DOHH2 (cell line): ENCODE data around the gene TNFAIP6.
"Not testable (repeated sequence)": the region's sequence is repeated elsewhere in the genome, so short reads cannot be mapped to it uniquely, and the experiment has no call there.

Experiments used
- H3F3A ChIP-seq: fragments of 200-600 bp; sonication (generic), shearing (Covaris generic); 2 replicates; pipeline ENCODE4 v1.6.0; 2016; ENCODE audit warnings: antibody characterized with exemption, mild to moderate bottlenecking; ENCODE audit not compliant: control insufficient read depth, insufficient read depth
- H3K27ac ChIP-seq: fragments of 200-600 bp; sonication (generic); 2 replicates; pipeline ENCODE4 v1.5.1; 2014; ENCODE audit warnings: low read depth, mild to moderate bottlenecking, low read length, moderate library complexity
- H3K27me3 ChIP-seq: fragments of 200-600 bp; sonication (generic); 2 replicates; pipeline ENCODE4 v1.6.1; 2014; ENCODE audit warnings: mild to moderate bottlenecking, low read length, mixed read lengths; ENCODE audit not compliant: control insufficient read depth
- H3K36me3 ChIP-seq: fragments of 200-600 bp; sonication (generic); 2 replicates; pipeline ENCODE4 v1.6.1; 2014; ENCODE audit warnings: mild to moderate bottlenecking, low read length, moderate library complexity, mixed read lengths; ENCODE audit not compliant: control insufficient read depth
- H3K4me1 ChIP-seq: fragments of 200-600 bp; sonication (generic); 2 replicates; pipeline ENCODE4 v1.6.1; 2014; ENCODE audit warnings: mild to moderate bottlenecking, low read length, mixed read lengths; ENCODE audit not compliant: control insufficient read depth
- H3K4me2 ChIP-seq: fragments of 200-600 bp; sonication (generic); 2 replicates; pipeline ENCODE4 v1.6.0; 2014; ENCODE audit warnings: mild to moderate bottlenecking, low read length, moderate library complexity
- H3K4me3 ChIP-seq: fragments of 200-600 bp; sonication (generic); 2 replicates; pipeline ENCODE4 v1.5.1; 2014; ENCODE audit warnings: mild to moderate bottlenecking, low read length, mixed read lengths
- H3K79me2 ChIP-seq: fragments of 200-600 bp; sonication (generic); 2 replicates; pipeline ENCODE4 v1.6.1; 2014; ENCODE audit warnings: mild to moderate bottlenecking, low read length, mixed read lengths; ENCODE audit not compliant: control insufficient read depth
- H3K9me2 ChIP-seq: fragments of 200-600 bp; sonication (generic); replicated peaks from 2 replicates; pipeline ENCODE4 v1.6.1; 2014; ENCODE audit warnings: mild to moderate bottlenecking, low read length, mixed read lengths; ENCODE audit not compliant: control insufficient read depth
- H3K9me3 ChIP-seq: fragments of 200-600 bp; sonication (generic); 2 replicates; pipeline ENCODE4 v1.6.1; 2014; ENCODE audit warnings: antibody characterized with exemption, low read length, mixed read lengths; ENCODE audit not compliant: control insufficient read depth, insufficient read depth
- H4K20me1 ChIP-seq: fragments of 200-600 bp; sonication (generic); 2 replicates; pipeline ENCODE4 v1.6.0; 2014; ENCODE audit warnings: low read depth, mild to moderate bottlenecking, antibody characterized with exemption, low read length, moderate library complexity; ENCODE audit not compliant: control insufficient read depth, insufficient read depth
- CTCF ChIP-seq: fragments of 200-600 bp; sonication (generic); IDR thresholded peaks from one replicate; pipeline ENCODE4 v1.5.1; 2014; ENCODE audit warnings: antibody characterized with exemption, mild to moderate bottlenecking, low read depth, low read length; ENCODE audit not compliant: poor library complexity, severe bottlenecking
- EZH2phosphoT487 ChIP-seq: fragments of 200-600 bp; sonication (generic); IDR thresholded peaks from 2 replicates; pipeline ENCODE4 v1.6.1; 2017; ENCODE audit warnings: borderline replicate concordance, mild to moderate bottlenecking, antibody characterized with exemption, low read length, moderate library complexity, mixed read lengths

The TNFAIP6 gene

GRCh38 chr2:151337643-151338042 lies 19.7 kb upstream of the TNFAIP6 start:
- no peaks in the 10 kb centered on the region for H4K20me1 ChIP-seq
- TF ChIP-seq CTCF (no peak), EZH2phosphoT487 (no peak)
- no peak overlapping the region for H3K4me2 ChIP-seq
- no peaks in the 10 kb centered on the region for H3F3A ChIP-seq
- 0 out of 2 replicates have a peak, but pooled peaks cover 4% of the 10 kb centered on the region for H3K27me3 ChIP-seq
- no peaks in the 10 kb centered on the region for H3K9me3 ChIP-seq
- H3K79me2 ChIP-seq, result no peaks in the 10 kb centered on the region
- H3K27ac ChIP-seq, result no peak overlapping the region
- no peak overlapping the region for H3K4me3 ChIP-seq
- no peaks in the 10 kb centered on the region for H3K36me3 ChIP-seq
- no peaks in the 10 kb centered on the region for H3K4me1 ChIP-seq
- H3K9me2 ChIP-seq, result no peaks in the 10 kb centered on the region

DNA sequence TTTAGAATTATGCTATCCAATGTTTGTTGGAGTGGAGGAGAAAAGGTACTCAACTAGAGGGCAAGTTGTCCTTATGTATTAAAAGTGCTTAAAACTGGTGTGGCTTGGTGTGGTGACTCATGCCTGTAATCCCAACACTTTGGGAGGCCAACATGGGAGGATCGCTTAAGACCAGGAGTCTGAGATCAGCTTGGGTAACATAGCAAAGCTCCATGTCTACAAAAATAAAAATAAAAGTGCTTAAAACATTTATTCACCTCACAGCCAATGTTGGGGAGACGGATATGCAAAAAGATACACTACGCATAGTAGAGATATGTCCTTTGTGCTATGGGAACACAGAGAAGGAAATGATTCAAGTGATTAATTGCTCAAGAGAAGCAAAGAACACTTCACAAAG lies 19.3 kb upstream of the TNFAIP6 start:
- no peaks in the 10 kb centered on the region for H3K79me2 ChIP-seq
- H3K9me2 ChIP-seq, result no peaks in the 10 kb centered on the region
- no peak overlapping the region for H3K4me3 ChIP-seq
- TF ChIP-seq EZH2phosphoT487 (no peak), CTCF (no peak)
- H3K36me3 ChIP-seq, result no peaks in the 10 kb centered on the region
- H4K20me1 ChIP-seq, result no peaks in the 10 kb centered on the region
- no peaks in the 10 kb centered on the region for H3K9me3 ChIP-seq
- 0 out of 2 replicates have a peak, but pooled peaks cover 4% of the 10 kb centered on the region for H3K27me3 ChIP-seq
- no peak overlapping the region for H3K4me2 ChIP-seq
- H3K27ac ChIP-seq, result no peak overlapping the region
- H3F3A ChIP-seq, result no peaks in the 10 kb centered on the region
- no peaks in the 10 kb centered on the region for H3K4me1 ChIP-seq

DNA sequence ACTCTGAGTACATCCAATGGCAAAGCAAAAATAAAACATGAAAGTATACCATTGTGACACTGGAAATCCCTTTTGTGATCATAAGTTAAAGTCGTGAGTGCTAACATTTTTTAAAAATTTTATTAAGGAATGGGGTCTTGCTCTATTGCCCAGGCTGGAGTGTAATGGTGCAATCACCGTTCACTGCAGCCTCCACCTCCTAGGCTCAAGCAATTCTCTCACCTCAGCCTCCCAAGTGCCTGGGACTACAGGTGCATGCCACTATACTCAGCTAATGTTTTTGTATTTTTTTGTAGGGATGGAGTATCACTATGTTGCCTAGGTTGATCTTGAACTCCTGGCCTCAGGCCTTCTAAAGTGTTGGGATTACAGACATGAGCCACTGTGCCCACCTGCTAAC lies 14.3 kb upstream of the TNFAIP6 start:
- H3K4me2 ChIP-seq, result no peak overlapping the region
- H4K20me1 ChIP-seq, result no peaks in the 10 kb centered on the region
- H3K27ac ChIP-seq, result no peak overlapping the region
- H3K4me3 ChIP-seq, result no peak overlapping the region
- TF ChIP-seq EZH2phosphoT487 (no peak), CTCF (no peak)
- no peaks in the 10 kb centered on the region for H3K4me1 ChIP-seq
- H3K9me2 ChIP-seq, result no peaks in the 10 kb centered on the region
- H3F3A ChIP-seq, result no peaks in the 10 kb centered on the region
- no peaks in the 10 kb centered on the region for H3K79me2 ChIP-seq
- no peaks in the 10 kb centered on the region for H3K9me3 ChIP-seq
- H3K27me3 ChIP-seq, result no peaks in the 10 kb centered on the region
- H3K36me3 ChIP-seq, result no peaks in the 10 kb centered on the region

- H4K20me1 ChIP-seq, result not testable (repeated sequence)
Measured at GRCh38 chr2:151344191-151344590, 13.2 kb upstream of the TNFAIP6 start.

More at GRCh38 chr2:151344191-151344590, 13.2 kb upstream of the TNFAIP6 start:
- H3K27me3 ChIP-seq, H3K4me2 ChIP-seq, H3K27ac ChIP-seq, H3K4me1 ChIP-seq, H3K9me3 ChIP-seq, H3K9me2 ChIP-seq, H3K4me3 ChIP-seq, H3K79me2 ChIP-seq, H3K36me3 ChIP-seq, H3F3A ChIP-seq: not testable (repeated sequence)
